ENCODE data around the gene GC.

Gene GC

GRCh38 chr4:71713611-71714203 is 70.2 kb downstream of the GC start:
- H3K4me1 Mint-ChIP-seq (ENCODE audit: low read depth): no peaks in the 10 kb centered on the region
- H3K4me3 Mint-ChIP-seq: no peak overlapping the region
- H3K27ac Mint-ChIP-seq: no peak overlapping the region
- H3K36me3 Mint-ChIP-seq: no peaks in the 10 kb centered on the region
- no peaks in the 10 kb centered on the region for H3K9me3 Mint-ChIP-seq (ENCODE audit: low read depth)
- no peaks in the 10 kb centered on the region for H3K27me3 Mint-ChIP-seq

GRCh38 chr4:71711985-71712348 is 71.9 kb downstream of the GC start:
- H3K4me1 Mint-ChIP-seq (ENCODE audit: low read depth): no peaks in the 10 kb centered on the region
- H3K9me3 Mint-ChIP-seq (ENCODE audit: low read depth): no peaks in the 10 kb centered on the region
- no peaks in the 10 kb centered on the region for H3K36me3 Mint-ChIP-seq
- no peak overlapping the region for H3K27ac Mint-ChIP-seq
- no peaks in the 10 kb centered on the region for H3K27me3 Mint-ChIP-seq
- no peak overlapping the region for H3K4me3 Mint-ChIP-seq

- Mint-ChIP-seq H3K27ac (no peak overlapping the region), H3K27me3 (no peaks in the 10 kb centered on the region), H3K9me3 (ENCODE audit: low read depth) (no peaks in the 10 kb centered on the region), H3K36me3 (no peaks in the 10 kb centered on the region), H3K4me1 (ENCODE audit: low read depth) (no peaks in the 10 kb centered on the region), H3K4me3 (no peak overlapping the region)
Observed at GRCh38 chr4:71711044-71711984, 72.6 kb downstream of the GC start.

GRCh38 chr4:71709961-71710360 is 73.9 kb downstream of the GC start:
- no peak overlapping the region for H3K27ac Mint-ChIP-seq
- H3K4me1 Mint-ChIP-seq (ENCODE audit: low read depth): no peaks in the 10 kb centered on the region
- H3K4me3 Mint-ChIP-seq: no peak overlapping the region
- no peaks in the 10 kb centered on the region for H3K9me3 Mint-ChIP-seq (ENCODE audit: low read depth)
- H3K36me3 Mint-ChIP-seq: no peaks in the 10 kb centered on the region
- no peaks in the 10 kb centered on the region for H3K27me3 Mint-ChIP-seq

- H3K27me3 Mint-ChIP-seq: peaks cover 11% of the 10 kb centered on the region
- H3K36me3 Mint-ChIP-seq: no peaks in the 10 kb centered on the region
- H3K27ac Mint-ChIP-seq: no peak overlapping the region
Observed at GRCh38 chr4:71698141-71698540, 85.7 kb downstream of the GC start.

GRCh38 chr4:71697031-71697430 is 86.8 kb downstream of the GC start:
- Mint-ChIP-seq H3K36me3 (no peaks in the 10 kb centered on the region), H3K4me1 (ENCODE audit: low read depth) (no peaks in the 10 kb centered on the region)

More at GRCh38 chr4:71698141-71698540, 85.7 kb downstream of the GC start:
- no peaks in the 10 kb centered on the region for H3K4me1 Mint-ChIP-seq (ENCODE audit: low read depth)
- H3K4me3 Mint-ChIP-seq: no peak overlapping the region
- no peaks in the 10 kb centered on the region for H3K9me3 Mint-ChIP-seq (ENCODE audit: low read depth)

GRCh38 chr4:71694961-71695360 is 88.9 kb downstream of the GC start:
- Mint-ChIP-seq H3K4me1 (ENCODE audit: low read depth) (no peaks in the 10 kb centered on the region), H3K27me3 (peaks cover 11% of the 10 kb centered on the region), H3K4me3 (no peak overlapping the region)

More at GRCh38 chr4:71697031-71697430, 86.8 kb downstream of the GC start:
- no peak overlapping the region for H3K4me3 Mint-ChIP-seq
- peaks cover 11% of the 10 kb centered on the region for H3K27me3 Mint-ChIP-seq
- no peaks in the 10 kb centered on the region for H3K9me3 Mint-ChIP-seq (ENCODE audit: low read depth)
- H3K27ac Mint-ChIP-seq: no peak overlapping the region

GRCh38 chr4:71692963-71693362 is 90.9 kb downstream of the GC start:
- Mint-ChIP-seq H3K4me3 (no peak overlapping the region), H3K36me3 (no peaks in the 10 kb centered on the region), H3K27ac (no peak overlapping the region), H3K4me1 (ENCODE audit: low read depth) (no peaks in the 10 kb centered on the region), H3K9me3 (ENCODE audit: low read depth) (no peaks in the 10 kb centered on the region), H3K27me3 (peaks cover 17% of the 10 kb centered on the region)

More at GRCh38 chr4:71694961-71695360, 88.9 kb downstream of the GC start:
- H3K27ac Mint-ChIP-seq: no peak overlapping the region
- H3K36me3 Mint-ChIP-seq: no peaks in the 10 kb centered on the region
- H3K9me3 Mint-ChIP-seq (ENCODE audit: low read depth): no peaks in the 10 kb centered on the region

GRCh38 chr4:71692198-71692597 is 91.7 kb downstream of the GC start:
- Mint-ChIP-seq H3K4me1 (ENCODE audit: low read depth) (no peaks in the 10 kb centered on the region), H3K9me3 (ENCODE audit: low read depth) (no peaks in the 10 kb centered on the region), H3K36me3 (no peaks in the 10 kb centered on the region), H3K4me3 (no peak overlapping the region), H3K27ac (no peak overlapping the region), H3K27me3 (peaks cover 15% of the 10 kb centered on the region)

Data from activated naive CD8-positive, alpha-beta T cell (primary cell).